ENCODE results near the gene NSDHL.

NSDHL gene

GRCh38 chrX:152917656-152918579, 87.1 kb downstream of the NSDHL start:
- no peak for FAIRE-seq

- FAIRE-seq, result no peak
These were observed 87.8 kb downstream of the NSDHL start for GRCh38 chrX:152918707-152919106.
